HepG2 (cell line): Measurements from ENCODE around the gene GALNT12. TPM values are rescaled to one million over a fixed set of nuclear protein-coding genes. Genes with fewer than 3 reads are reported as not detected.

Experiments
- EEA1 ChIP-seq: sonication (generic); formaldehyde crosslinking; IDR thresholded peaks from 2 replicates; pipeline ENCODE4 v1.5.1; 2020; ENCODE audit warnings: mild to moderate bottlenecking, missing genetic modification reagents, borderline replicate concordance
- FOXM1 ChIP-seq: sonication (generic); formaldehyde crosslinking; IDR thresholded peaks from 2 replicates; pipeline ENCODE4 v1.5.0; 2020; ENCODE audit warnings: missing genetic modification reagents
- HMG20A ChIP-seq: IDR thresholded peaks from 2 replicates; pipeline ENCODE4 v1.6.1; 2016; ENCODE audit warnings: borderline replicate concordance
- NFE2L1 ChIP-seq: sonication (generic); formaldehyde crosslinking; IDR thresholded peaks from 2 replicates; pipeline ENCODE4 v1.4.0; 2020; ENCODE audit warnings: missing genetic modification reagents, mild to moderate bottlenecking, borderline replicate concordance
- POLR2AphosphoS2 ChIP-seq: IDR thresholded peaks from 2 replicates; pipeline ENCODE4 v1.6.1; 2011; ENCODE audit warnings: low read depth, low read length, improper control_type of control experiment
- SMAD9 ChIP-seq: sonication (generic); formaldehyde crosslinking; IDR thresholded peaks from 2 replicates; pipeline ENCODE4 v1.5.1; 2020; ENCODE audit warnings: mild to moderate bottlenecking, missing genetic modification reagents
- SMARCC2 ChIP-seq: fragments of 450-650 bp; IDR thresholded peaks from 2 replicates; pipeline ENCODE4 v1.6.1; 2017; ENCODE audit warnings: antibody characterized with exemption, mild to moderate bottlenecking
- THAP9 ChIP-seq: sonication (generic); formaldehyde crosslinking; IDR thresholded peaks from 2 replicates; pipeline ENCODE4; 2020; ENCODE audit warnings: missing genetic modification reagents, mild to moderate bottlenecking, borderline replicate concordance
- ZBTB49 ChIP-seq: sonication (generic); formaldehyde crosslinking; IDR thresholded peaks from 2 replicates; pipeline ENCODE4 v1.4.0; 2020; ENCODE audit warnings: missing genetic modification reagents, borderline replicate concordance
- ZNF143 ChIP-seq: sonication (generic); formaldehyde crosslinking; IDR thresholded peaks from 2 replicates; pipeline ENCODE4 v1.4.0; 2020; ENCODE audit warnings: missing genetic modification reagents
- ZNF234 ChIP-seq: sonication (generic); formaldehyde crosslinking; conservative IDR thresholded peaks from 2 replicates; pipeline ENCODE4 v1.5.1; 2020; ENCODE audit warnings: mild to moderate bottlenecking, missing genetic modification reagents
- polyA plus RNA-seq, 8 experiments: library from polyadenylated mRNA; depleted of rRNA in 3 of 8; stranded (reverse) in 7 of 8; unstranded in 1 of 8; fragments of >200 nt; fragmentation: Illumina TruSeq in 4 of 8; extraction: Trizol in 4 of 8; gene quantifications; 2 replicates each; pipeline versions ENCODE4 v1.2.1 to v1.2.3, GENCODE V29; 2011 to 2016; ENCODE audit warnings: low read depth in 4 of 8, missing spikeins in 1 of 8, mixed read lengths in 1 of 8; ENCODE audit not compliant: insufficient read depth in 1 of 8
- total RNA-seq, 5 experiments: library from RNA; depleted of rRNA; stranded (reverse); fragments of >200 nt; fragmentation: Illumina TruSeq; extraction: Trizol; gene quantifications; 2 replicates each; pipeline ENCODE4 v1.2.3, GENCODE V29; 2016; ENCODE audit warnings: low read depth in 1 of 5
- TF ChIP-seq, protein P1 (sequence below): sonication (generic); formaldehyde crosslinking; IDR thresholded peaks from 2 replicates; pipeline ENCODE4 v1.5.0; 2020; ENCODE audit warnings: missing genetic modification reagents
- TF ChIP-seq, protein P2 (sequence below): sonication (generic); formaldehyde crosslinking; IDR thresholded peaks from 2 replicates; pipeline ENCODE4 v1.4.0; 2020; ENCODE audit warnings: low read depth, missing genetic modification reagents
- TF ChIP-seq, protein P3 (sequence below): IDR thresholded peaks from 2 replicates; pipeline ENCODE4 v1.6.1; 2016; ENCODE audit warnings: low read depth
- TF ChIP-seq, protein P4 (sequence below): sonication (generic); formaldehyde crosslinking; IDR thresholded peaks from 2 replicates; pipeline ENCODE4 v1.9.0; 2021; ENCODE audit warnings: missing genetic modification reagents, borderline replicate concordance

GALNT12 gene
- total and polyA plus RNA-seq, 2 of the 13 experiments (the other 11 are each of a cell fraction or from before 2014, with no cell fraction given), result 0.07 TPM; not detected in 1

DNA sequence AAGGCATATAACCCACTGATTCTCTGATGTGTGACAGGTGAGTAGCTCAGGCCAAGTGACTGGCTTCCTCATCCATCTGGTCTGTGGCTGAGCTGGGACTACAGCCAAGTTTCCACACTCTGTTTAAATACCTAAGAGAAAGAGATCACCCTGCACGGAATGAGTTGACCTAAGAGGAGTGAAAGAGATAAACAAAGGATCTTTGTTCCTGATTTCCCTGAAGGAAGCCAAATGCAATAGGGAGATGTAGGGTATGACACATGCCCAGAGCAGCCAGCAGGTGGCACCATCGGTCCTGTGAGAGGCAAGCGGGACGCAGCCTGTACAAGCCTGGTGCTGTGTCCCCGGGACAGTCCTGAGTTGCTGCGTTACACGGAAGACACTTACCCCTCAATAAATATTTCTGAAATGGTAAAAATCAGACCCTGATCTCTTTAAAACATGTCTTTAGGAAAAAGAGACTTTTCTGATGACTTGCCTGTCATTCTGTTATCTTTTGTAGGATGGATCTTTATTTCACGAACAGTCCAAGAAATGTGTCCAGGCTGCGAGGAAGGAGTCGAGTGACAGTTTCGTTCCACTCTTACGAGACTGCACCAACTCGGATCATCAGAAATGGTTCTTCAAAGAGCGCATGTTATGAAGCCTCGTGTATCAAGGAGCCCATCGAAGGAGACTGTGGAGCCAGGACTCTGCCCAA lies 41.1 kb downstream of the GALNT12 start (continued):
- TF ChIP-seq, protein P1, sequence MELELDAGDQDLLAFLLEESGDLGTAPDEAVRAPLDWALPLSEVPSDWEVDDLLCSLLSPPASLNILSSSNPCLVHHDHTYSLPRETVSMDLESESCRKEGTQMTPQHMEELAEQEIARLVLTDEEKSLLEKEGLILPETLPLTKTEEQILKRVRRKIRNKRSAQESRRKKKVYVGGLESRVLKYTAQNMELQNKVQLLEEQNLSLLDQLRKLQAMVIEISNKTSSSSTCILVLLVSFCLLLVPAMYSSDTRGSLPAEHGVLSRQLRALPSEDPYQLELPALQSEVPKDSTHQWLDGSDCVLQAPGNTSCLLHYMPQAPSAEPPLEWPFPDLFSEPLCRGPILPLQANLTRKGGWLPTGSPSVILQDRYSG (CRISPR knock-in tag), result no peak
- TF ChIP-seq POLR2AphosphoS2, result no peak
- TF ChIP-seq NFE2L1 (CRISPR knock-in tag), result no peak
- TF ChIP-seq FOXM1 (CRISPR knock-in tag), result no peak
- TF ChIP-seq ZBTB49 (CRISPR knock-in tag), result no peak
- TF ChIP-seq HMG20A (CRISPR knock-in tag), result peak; percentile 45; the same call in 1 of the 2 replicates
- TF ChIP-seq ZNF143, result no peak
- no peak for TF ChIP-seq EEA1
- TF ChIP-seq, protein P2, sequence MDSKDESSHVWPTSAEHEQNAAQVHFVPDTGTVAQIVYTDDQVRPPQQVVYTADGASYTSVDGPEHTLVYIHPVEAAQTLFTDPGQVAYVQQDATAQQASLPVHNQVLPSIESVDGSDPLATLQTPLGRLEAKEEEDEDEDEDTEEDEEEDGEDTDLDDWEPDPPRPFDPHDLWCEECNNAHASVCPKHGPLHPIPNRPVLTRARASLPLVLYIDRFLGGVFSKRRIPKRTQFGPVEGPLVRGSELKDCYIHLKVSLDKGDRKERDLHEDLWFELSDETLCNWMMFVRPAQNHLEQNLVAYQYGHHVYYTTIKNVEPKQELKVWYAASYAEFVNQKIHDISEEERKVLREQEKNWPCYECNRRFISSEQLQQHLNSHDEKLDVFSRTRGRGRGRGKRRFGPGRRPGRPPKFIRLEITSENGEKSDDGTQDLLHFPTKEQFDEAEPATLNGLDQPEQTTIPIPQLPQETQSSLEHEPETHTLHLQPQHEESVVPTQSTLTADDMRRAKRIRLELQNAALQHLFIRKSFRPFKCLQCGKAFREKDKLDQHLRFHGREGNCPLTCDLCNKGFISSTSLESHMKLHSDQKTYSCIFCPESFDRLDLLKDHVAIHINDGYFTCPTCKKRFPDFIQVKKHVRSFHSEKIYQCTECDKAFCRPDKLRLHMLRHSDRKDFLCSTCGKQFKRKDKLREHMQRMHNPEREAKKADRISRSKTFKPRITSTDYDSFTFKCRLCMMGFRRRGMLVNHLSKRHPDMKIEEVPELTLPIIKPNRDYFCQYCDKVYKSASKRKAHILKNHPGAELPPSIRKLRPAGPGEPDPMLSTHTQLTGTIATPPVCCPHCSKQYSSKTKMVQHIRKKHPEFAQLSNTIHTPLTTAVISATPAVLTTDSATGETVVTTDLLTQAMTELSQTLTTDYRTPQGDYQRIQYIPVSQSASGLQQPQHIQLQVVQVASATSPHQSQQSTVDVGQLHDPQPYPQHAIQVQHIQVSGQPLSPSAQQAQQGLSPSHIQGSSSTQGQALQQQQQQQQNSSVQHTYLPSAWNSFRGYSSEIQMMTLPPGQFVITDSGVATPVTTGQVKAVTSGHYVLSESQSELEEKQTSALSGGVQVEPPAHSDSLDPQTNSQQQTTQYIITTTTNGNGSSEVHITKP (CRISPR knock-in tag), result no peak; the same call in 1 of the 2 replicates
- TF ChIP-seq SMARCC2, result no peak
- no peak for TF ChIP-seq THAP9 (CRISPR knock-in tag)
- TF ChIP-seq, protein P3, sequence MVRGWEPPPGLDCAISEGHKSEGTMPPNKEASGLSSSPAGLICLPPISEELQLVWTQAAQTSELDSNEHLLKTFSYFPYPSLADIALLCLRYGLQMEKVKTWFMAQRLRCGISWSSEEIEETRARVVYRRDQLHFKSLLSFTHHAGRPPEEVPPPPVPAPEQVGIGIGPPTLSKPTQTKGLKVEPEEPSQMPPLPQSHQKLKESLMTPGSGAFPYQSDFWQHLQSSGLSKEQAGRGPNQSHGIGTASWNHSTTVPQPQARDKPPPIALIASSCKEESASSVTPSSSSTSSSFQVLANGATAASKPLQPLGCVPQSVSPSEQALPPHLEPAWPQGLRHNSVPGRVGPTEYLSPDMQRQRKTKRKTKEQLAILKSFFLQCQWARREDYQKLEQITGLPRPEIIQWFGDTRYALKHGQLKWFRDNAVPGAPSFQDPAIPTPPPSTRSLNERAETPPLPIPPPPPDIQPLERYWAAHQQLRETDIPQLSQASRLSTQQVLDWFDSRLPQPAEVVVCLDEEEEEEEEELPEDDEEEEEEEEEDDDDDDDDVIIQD (CRISPR knock-in tag), result 0 out of 2 replicates have a peak, but pooled peaks have one; percentile 23
- TF ChIP-seq SMAD9, result no peak
- no peak for TF ChIP-seq ZNF234
- TF ChIP-seq, protein P4, sequence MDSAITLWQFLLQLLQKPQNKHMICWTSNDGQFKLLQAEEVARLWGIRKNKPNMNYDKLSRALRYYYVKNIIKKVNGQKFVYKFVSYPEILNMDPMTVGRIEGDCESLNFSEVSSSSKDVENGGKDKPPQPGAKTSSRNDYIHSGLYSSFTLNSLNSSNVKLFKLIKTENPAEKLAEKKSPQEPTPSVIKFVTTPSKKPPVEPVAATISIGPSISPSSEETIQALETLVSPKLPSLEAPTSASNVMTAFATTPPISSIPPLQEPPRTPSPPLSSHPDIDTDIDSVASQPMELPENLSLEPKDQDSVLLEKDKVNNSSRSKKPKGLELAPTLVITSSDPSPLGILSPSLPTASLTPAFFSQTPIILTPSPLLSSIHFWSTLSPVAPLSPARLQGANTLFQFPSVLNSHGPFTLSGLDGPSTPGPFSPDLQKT (CRISPR knock-in tag), result no peak
